ENCODE data around the gene VSNL1.

The VSNL1 gene

DNA sequence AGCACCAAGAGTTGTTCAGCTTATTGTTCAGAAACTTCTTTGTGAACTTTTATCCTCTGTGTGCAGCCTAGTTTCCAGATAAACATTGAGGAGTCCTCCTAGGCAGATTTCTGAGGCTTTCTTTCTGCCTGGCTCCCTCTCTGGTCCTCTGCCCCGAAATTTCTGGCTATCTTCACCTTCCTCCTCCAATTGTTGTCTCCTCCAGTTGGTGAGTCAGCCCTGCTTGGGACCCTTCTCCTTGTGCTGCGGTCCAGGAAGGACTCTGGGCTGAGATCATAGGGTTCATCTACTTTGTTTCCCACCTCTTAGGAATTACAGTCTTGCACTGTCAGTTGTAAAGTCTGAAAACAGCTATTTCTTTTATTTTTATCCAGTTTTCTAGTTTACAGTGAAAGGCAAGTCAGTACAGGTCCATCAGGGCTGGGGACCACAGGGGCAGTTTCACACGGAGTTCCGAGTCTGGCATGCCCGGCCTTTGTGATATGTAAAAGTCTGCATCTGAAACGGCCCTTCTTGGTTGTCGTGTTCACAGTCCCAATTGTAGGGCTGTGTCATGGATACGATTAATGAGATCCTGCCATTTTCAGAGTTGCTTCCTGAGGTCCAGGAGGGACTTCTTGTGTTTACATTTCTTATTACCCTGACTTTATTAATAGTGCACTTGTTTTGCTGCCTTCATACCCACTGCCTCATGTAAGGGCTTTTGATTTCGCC is 112.3 kb downstream of the VSNL1 start:
- no peak for DNase-seq

DNA sequence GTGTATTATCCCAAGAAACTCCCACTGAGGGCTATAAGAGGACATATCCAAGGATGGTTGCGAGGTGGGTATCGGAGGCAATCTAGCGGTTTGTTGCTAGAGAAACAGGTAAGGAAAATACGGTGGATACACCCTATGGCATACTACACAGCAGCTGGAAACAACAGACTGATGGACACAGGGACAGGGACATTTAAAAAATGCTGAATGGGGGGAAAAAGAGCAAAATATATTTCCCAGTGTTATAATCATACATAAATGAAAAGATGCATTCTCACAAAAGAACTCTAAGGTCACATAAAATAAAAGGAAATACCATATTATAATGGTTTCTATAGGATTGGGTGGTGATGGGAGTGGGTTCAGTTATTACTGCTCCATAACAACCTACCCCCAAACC is 117.3 kb downstream of the VSNL1 start:
- no peak for DNase-seq

GRCh38 chr2:17658251-17658843 is 117.9 kb downstream of the VSNL1 start:
- no peak for DNase-seq

GRCh38 chr2:17660219-17660618 is 119.7 kb downstream of the VSNL1 start:
- DNase-seq: no peak

DNA sequence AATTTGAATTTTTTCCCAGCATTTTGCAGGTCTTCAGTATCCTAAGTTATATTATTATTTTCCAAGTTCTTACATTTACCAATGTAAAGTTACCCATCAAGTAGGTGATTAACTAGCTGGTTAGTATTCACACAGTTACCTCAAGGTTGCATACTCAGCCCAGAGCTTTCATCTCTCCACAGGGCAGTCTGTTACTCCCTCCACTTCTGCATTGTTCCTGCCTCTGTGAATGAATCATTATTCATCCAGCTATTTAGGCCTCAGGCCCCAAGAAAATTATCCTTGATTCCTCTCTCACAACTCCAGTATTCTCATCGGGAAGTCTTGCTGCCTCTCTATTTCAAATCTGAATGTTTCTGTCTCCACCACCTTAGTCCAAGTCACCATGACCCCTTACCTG is 121.0 kb downstream of the VSNL1 start:
- no peak for DNase-seq

GRCh38 chr2:17662723-17663122 is 122.2 kb downstream of the VSNL1 start:
- DNase-seq: no peak

DNA sequence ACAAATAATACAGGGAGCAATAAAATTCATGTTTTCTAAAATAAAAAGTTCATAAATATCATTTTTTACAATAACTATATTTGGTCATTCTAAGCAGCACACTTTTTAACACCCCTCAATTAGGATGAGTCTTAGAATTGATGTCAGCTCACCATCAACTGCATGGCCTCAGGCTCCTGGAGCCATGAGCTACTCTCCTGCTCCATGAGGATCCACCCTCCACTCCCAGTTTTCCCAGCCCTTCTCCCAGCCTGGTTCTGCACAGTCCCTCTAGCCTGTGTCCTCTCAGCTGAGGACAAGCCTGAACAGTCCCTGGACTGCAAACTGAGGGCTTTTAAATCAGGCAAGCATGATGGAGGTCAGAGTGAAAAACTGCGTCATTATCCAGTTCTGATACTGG is 124.0 kb downstream of the VSNL1 start:
- no peak for DNase-seq

DNA sequence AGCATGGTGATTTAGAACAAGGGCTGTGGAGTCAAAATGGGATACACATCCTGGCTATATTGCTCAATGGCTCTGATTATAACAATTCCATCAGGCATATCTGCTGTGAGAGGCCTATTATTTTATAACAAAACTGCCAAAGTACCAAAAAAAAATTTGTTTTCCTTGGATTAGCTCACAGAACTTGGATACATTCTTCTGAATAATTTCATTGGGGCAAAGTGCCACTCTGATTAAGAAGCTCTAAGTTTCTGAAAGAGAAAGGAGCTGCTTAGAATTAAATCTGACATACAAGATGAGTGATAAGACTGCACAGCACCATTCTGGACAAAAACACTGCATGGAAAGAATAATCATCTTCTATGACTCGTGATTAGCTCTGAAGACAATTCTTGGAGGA is 127.4 kb downstream of the VSNL1 start:
- no peak for DNase-seq

GRCh38 chr2:17672583-17673317 is 132.3 kb downstream of the VSNL1 start:
- DNase-seq: no peak

DNA sequence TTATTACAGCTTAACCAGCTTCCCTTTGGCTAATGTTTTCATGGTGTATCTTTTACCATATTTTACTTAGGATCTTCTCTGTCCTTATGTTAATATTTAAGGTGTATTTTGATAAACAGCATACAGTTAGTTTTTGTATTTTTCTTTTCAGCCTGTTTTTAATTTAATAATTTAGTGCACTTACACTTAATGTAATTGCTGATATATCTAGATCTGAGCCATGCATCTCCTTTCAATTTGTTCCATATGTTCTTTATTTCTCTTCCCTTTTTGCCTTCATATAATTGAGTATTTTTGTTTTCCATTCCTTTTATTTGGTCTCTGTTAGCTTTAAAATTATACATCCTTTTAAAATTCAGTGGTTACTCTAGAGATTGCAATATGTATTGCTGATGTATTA is 134.3 kb downstream of the VSNL1 start:
- DNase-seq: no peak

- DNase-seq: no peak
These were observed 139.6 kb downstream of the VSNL1 start for GRCh38 chr2:17680119-17680518.

DNA sequence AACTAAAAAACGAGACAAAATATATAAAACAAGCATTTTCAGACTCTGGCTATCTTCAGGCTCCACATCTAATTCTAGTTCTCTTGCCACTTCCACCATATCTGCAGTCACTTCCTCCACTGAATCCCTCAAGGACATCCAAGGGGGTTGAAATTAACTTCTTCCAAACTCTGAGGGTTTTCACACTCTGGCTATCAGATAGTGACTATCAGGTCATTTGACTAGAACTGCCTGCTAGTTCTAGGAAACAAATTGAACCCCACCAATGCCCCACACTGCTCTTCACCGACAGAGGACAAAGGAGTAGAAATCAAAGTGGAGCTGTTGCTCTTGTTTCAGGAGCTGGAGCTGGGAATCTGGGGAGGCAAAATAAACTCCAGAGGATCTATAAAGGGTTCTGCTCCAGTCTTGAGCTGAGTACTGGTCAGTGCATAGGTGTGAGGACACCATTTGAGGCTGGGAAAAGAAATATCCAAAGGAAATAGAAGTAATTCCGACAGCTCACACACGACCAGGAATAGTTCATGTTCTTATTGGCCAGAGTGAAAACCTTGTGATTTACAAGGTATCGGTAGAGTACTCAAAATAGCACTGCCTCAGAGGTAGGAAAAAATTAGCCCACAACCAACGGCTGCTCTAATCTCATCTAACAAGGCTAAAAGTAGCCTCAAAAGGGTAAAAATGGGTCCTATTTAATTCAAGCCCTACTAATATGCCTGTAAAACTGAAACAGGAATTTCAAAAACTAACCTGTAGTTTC is 141.8 kb downstream of the VSNL1 start:
- DNase-seq: no peak

DNA sequence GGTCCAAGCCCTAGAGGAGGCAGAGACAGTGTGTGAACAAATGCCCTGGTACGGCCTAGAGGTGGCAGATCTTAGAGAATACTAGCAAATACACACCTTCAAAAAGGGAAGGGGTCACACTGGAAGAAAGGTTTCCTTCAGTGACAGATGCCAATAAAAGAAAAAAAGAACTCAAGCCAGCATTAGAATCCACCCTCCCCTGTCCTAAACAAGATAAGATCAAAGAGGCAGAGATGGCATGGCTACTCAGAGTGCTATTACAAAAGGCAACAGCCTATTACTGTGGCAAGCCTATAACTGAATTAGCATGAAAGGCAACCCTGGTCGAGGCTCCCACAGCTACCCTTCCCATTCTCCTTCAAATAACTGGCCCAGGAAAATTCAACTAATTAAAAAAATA is 143.5 kb downstream of the VSNL1 start:
- no peak for DNase-seq

DNA sequence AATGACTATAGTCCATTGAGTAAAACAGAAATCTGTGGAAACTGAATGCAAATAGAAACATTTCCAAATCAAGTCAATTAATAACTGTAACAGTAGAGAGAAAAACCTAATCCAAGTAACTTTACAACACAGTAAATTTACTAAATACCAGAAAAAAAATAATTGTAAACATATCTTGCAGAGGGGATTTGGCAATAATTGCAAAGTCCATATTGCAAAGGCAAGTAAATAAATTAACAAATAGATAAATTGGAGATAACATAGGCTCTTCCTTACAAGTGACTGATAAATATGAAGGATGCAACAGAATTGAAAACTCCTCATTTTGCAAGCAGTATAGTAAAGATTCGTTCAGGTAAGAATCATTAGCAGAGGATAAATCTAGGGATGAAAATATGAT is 148.1 kb downstream of the VSNL1 start:
- DNase-seq: no peak

DNA sequence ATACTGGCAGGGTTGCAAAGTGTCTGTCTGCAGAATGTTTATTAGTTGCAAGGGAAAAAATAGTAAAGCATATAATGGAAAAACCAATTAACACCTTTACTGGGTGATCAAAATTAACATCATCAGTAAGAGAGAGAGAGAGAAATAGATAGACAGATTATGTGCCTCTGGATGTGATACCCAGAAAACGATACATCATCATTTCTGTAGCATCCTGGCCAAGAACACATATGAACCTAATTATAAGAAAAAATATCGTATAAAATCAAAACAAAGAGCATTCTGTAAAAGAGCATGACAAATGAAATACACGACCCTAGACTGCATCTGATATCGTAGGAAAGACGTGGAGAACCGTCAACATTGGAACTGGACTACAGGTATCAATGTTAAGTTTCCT is 148.5 kb downstream of the VSNL1 start:
- DNase-seq: no peak

DNA sequence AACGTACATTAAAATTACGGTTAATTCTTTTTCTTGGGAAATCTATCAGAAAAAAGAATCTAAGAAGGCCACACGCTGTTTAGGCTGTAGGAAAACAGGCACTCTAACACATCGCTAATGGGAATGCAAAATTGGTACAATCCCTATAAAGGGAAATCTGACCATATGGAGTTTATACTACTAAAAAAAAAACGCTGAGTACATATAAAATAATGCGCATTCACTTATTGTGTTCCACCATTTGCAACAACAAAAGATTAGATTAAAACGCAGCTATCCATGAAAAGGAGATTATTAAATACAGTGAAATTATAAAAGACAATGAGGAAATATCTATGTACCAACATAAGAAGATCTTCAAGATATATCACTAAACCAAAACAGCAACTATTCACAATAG is 150.3 kb downstream of the VSNL1 start:
- DNase-seq: no peak

Measured in NCI-H1694 (cell line).